Cardiac septum (tissue), 1 donor: ENCODE data around the gene SMARCA4. TPM values are rescaled to one million over a fixed set of nuclear protein-coding genes. Genes with fewer than 3 reads are reported as not detected.
"Not testable (repeated sequence)": the region's sequence is repeated elsewhere in the genome, so short reads cannot be mapped to it uniquely, and the experiment has no call there.

Experiments used
- DNase-seq: peaks from one replicate; pipeline ENCODE4 v3.0.0-alpha.2; 2020; ENCODE audit warnings: low spot score
- intact Hi-C: fragments of 100-400 bp; cut with DNase I; formaldehyde crosslinking; loops from one replicate; pipeline ENCODE4 v1.14.0; 2022
- total RNA-seq: library from RNA; stranded (reverse); fragmentation: NEBNext Ultra II Directional; extraction: Animal tissue kit (Norgen Biotek cat#: 25700); gene quantifications from one replicate; pipeline ENCODE4 v1.2.1, GENCODE V29; 2021
- donor health status: DM: no; HTN: no; CAD: no.

The SMARCA4 gene
- total RNA-seq, 1 donor from 2014 or later, result 52.2 TPM

DNA sequence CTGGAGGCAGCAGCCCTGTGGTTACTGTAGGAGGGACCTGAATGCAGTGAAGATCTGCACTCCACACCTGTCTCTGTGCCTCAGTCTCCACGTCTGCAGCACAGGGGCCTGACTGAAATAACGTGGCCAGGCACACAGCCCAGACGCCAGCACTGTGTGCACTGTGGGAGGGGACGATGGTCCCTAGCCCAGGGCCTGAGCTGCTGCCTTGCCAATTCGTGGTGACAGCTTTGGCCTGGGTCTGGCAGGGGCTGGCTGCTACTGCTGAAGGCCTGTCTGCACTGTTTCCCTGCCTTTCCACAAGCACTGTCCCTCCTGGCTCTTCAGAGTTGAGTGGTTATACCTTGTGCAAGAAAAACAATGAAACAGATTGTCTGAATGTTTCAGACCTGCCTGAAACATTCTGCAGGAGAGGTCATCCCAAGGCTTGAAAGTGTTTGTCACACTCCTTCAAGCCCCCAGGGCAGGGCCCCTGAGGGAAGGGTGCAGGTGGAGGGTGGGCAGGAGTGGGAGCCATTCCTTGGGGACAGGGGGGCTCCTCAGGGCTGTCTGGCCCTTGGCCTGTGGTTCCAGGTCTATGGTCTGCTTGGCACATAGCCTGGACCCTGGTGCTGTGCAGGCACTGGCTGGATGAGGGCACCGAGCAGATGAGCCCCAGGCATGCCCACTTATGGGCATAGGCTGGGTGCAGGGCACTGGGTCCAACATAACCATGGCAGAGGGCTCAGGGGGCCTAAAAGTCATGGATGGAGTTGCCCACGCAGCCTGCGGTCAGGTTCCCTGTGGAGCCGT is 89.7 kb downstream of the SMARCA4 start:
- DNase-seq, result no peak
- intact Hi-C loops, result no loop called here

DNA sequence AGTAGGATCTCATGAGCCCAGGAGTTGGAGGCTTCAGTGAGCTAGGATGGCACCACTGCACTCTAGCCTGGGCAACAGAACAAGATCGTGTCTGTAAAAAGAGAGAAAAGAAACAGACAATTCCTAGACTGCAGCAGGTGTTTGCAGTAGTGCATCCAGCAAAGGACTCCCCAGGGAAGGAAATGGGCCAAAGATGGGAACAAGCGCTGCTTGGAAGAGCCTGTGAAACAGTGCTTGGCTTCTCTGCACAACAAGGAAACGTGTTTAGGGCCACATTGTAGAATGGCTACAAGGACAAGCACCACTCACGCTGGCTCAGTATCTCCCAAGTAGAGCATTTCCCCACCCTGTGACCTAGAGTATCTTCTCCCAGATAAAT is 93.0 kb downstream of the SMARCA4 start:
- no peak for DNase-seq
- intact Hi-C loops, result no loop called here

DNA sequence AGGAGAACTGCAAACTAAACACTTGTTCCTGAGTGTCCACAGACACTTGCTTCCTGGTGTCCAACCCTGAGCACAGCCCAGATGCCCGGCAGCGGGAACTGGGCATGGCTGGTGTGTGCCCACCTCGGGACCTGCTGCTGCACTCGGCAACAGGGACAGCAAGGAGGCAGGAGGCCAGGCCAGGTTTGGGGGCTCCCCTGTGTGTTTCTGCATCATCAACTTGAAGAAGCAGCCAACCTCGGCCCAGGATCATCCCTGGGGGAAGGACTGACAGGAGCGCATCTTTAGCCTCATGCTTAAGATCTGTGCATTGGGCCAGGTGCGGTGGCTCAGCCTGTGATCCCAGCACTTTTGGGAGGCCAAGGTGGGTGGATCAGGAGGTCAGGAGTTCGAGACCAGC is 93.4 kb downstream of the SMARCA4 start:
- no peak for DNase-seq
- intact Hi-C loops, result no loop called here

DNA sequence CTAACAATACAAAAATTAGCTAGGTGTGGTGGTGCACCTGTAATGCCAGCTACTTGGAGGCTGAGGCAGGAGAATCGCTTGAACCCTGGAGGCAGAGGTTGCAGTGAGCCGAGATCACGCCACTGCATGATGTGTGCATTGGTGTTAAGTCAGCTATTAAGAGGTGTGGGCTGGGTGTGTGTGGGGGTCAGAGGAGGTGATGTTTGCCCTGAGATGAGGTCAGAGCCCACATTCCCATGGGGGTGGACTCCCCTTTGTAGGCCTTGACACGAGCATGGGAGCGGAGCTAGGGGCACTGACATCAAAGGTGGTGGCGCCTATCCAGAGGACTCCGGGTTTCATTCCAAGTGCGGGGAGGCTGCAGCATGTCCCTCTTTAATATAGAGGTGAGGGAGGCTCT is 93.8 kb downstream of the SMARCA4 start:
- intact Hi-C loops, result no loop called here
- DNase-seq, result no peak

DNA sequence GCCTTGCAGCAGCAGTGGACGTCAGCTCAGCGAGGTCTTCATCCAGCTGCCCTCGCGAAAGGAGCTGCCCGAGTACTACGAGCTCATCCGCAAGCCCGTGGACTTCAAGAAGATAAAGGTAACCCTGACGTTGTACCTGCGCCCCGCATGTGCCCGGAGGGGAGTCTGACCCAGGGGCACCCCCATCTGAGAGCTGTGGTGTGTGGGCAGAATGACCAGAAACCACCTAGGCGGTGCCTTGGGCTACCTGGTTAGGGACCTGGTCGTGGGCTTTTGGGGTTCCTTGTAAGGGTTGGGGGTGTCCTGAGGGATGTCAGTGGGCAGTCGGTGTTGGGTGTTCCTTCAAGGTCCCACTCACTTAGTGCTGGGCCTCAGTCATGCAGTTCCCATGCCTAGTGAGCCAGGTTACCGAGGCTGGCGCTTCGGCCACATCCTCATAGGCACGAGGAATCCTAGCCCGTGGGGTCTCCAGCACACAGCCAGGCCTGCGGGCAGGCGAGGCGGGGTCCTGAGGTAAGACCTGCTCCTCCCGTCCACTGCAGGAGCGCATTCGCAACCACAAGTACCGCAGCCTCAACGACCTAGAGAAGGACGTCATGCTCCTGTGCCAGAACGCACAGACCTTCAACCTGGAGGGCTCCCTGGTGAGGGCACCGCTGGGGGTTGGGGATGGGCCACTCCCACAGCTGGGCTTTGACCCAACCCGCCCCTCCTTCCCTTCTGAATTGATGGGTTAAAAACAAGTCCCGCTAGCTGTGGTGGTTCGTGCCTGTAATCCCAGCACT is 97.6 kb downstream of the SMARCA4 start:
- no peak for DNase-seq
- intact Hi-C loops, result no loop called here

DNA sequence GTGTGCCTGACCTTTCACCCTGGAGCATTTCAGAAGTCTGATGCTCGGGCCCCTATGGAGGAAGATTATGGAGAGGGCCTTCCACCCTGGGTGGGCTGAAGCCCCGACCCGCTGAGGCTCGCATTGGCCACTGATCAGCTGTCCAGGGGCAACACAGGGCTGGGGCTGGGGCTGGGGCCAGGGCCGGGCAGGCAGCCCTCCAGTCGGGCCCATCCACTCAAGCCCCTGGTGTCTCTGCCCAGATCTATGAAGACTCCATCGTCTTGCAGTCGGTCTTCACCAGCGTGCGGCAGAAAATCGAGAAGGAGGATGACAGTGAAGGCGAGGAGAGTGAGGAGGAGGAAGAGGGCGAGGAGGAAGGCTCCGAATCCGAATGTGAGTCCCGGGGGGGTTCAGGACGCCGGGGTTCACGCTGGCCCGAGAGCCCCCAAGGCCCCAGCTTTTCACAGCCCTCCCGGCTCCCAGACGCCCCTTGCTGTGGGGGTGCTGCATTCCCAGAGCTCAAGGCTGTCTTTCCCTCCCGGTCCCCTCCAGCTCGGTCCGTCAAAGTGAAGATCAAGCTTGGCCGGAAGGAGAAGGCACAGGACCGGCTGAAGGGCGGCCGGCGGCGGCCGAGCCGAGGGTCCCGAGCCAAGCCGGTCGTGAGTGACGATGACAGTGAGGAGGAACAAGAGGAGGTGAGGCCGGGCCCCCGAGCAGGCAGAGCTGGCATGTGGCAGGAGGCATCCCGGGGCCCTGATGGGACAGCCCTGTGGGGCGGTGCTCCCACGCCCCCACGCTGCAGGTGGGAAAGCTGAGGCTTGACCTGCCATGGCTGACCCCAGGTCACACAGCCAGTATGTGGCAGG is 98.9 kb downstream of the SMARCA4 start:
- intact Hi-C loops, result no loop called here
- no peak for DNase-seq

DNA sequence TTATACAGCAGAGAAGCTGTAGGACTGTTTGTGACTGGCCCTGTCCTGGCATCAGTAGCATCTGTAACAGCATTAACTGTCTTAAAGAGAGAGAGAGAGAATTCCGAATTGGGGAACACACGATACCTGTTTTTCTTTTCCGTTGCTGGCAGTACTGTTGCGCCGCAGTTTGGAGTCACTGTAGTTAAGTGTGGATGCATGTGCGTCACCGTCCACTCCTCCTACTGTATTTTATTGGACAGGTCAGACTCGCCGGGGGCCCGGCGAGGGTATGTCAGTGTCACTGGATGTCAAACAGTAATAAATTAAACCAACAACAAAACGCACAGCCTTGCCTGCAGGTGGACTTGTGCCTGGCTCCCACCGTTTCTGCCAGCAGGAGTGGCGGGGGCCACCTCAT is 101.1 kb downstream of the SMARCA4 start:
- DNase-seq, result no peak

DNA sequence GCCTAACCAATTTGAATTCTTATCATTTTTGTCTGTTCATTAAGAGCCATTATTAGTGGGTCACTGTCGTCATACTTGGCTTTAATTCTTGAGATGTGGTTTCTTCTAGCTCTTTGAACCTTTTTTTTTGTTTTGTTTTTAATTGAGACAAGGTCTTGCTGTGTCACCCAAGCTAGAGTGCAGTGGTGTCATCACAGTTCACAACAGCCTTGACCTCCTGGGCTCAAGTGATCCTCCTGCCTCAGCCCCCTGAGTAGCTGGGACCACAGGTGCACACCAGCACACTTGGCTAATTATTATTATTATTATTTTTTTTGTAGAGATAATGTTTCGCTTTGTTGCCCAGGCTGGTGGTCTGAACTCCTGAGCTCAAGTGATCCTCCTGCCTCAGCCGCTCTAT is 102.6 kb downstream of the SMARCA4 start:
- intact Hi-C loops, result no loop called here
- DNase-seq, result no peak

More for the DNA sequence above, 101.1 kb downstream of the SMARCA4 start:
- intact Hi-C loops, result no loop called here

DNA sequence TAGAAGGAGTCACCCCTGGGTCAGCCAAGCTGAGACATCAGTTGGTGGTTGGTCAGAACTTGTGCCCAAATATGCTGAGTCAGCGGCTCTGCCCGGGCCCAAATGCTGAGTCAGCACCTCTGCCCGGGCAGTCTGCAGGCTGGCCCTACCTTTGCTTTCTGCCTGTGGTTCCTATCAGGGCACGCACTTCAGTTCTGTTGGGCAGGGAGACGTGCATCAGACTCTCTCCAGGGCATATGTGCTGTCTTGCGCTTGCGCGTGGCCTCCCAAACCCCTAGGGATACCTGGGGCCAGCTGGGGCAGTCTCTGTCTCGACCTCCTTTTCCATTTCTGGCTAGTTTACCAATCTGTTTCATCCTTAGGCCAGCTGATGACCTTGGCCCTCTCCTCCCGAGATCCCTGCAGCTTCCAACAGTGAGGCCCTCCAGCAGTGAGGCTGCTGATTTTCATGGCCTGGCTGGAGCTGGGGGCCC is 104.0 kb downstream of the SMARCA4 start:
- no peak for DNase-seq
- intact Hi-C loops, result no loop called here

DNA sequence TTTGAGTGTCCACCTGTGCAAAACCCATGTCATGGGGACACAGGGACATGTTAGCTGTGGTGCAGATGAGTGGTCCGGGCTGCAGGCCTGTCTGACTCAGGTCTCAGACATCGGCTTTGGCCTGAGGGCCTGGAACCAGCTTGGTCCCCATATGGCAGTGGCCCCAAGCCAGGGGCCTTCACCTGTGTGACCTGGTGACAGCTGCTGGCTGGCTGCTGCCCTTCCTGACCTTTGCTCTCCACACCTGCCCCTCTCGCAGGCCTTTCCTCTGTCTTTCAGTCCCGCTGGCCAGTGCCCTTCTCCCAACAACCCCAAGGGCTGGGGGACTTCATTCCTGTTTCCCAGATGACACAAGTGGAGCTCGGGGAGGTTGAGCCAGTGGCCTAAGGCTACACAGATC is 105.5 kb downstream of the SMARCA4 start:
- intact Hi-C loops, result no loop called here
- DNase-seq, result no peak

DNA sequence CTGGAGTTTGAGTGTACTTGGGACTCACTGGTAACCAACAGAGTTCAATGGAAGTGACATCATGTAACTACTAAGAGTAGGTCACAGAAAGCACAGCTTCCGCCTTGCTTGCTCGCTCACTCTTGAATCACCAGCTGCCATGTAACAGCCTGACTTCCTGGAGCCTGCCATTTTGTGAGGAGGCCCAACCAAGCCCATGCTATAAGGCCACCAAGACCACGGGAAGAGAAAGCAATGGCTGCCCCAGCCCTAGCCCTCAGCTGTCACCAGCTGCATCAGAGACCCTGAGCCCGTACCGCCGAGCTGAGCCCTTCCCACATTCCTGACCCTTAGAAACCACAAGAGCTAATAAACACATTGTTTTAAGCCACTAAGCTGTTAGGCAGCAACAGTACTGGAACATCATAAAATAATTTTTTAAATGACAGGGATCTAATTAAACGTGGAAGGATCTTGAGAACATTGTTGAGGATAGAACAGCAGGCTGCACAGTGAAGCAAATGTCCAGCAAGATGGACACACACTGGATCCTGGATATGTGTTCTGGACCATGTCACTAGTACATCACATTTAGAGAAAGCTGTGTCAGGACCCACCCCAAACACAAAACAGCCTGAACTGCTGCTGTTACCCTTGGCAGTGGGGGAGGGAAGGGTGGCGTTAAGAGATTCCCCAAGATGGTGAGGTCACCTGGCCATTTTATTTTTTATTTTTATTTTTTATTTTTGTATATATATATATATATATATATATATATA is 106.7 kb downstream of the SMARCA4 start:
- intact Hi-C loops, result no loop called here
- DNase-seq, result no peak

DNA sequence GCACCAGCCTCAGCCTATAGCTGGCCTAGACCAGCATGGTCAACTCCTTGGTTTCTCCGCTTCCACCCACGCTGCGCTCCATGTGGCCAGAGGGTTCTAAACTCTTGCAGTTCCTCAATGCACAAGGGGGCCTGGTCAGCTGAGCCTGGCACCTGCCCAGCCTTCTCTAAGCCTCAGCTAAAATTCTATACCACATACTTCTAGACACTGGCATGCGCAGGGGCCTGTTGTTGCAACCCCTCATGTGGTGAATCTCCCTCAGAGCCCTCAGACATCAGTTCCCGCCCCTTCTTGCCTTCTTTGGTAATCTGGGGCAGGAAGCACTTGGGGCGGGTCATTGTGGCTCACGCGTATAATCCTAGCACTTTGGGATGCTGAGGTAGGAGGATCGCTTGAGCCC is 108.7 kb downstream of the SMARCA4 start:
- intact Hi-C loops, result no loop called here
- DNase-seq, result no peak

DNA sequence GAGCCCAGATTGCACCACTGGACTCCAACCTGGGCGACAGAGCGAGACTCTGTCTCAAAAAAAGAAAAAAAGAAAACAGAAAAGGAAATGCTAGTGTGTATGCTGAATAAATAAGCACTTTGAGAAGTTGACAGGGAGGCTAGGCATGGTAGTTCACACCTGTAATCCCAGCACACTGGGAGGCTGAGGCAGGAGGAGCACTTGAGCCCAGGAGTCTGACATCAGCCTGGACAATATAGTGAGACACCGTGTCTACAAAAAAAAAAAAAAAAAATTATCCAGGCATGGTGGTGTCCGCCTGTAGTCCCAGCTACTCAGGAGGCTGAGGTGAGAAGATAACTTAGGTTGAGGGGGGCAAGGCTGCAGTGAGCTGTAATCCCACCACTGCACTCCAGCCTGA is 109.3 kb downstream of the SMARCA4 start:
- DNase-seq, result no peak
- intact Hi-C loops, result no loop called here

DNA sequence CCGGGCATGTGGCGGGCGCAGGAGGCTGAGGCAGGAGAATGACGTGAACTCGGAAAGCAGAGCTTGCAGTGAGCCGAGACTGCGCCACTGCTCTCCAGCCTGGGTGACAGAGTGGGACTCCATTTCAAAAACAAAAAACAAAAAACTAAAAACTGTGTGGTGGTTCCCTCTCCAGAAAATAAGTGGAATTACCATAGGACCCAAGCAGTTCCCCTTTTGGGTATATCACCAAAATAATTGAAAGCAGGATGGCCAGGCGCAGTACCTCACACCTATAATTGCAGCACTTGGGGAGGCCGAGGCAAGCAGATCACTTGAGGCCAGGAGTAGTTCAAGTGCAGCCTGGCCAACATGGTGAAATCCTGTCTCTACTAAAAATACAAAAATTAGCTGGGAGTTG is 112.7 kb downstream of the SMARCA4 start:
- no peak for DNase-seq

DNA sequence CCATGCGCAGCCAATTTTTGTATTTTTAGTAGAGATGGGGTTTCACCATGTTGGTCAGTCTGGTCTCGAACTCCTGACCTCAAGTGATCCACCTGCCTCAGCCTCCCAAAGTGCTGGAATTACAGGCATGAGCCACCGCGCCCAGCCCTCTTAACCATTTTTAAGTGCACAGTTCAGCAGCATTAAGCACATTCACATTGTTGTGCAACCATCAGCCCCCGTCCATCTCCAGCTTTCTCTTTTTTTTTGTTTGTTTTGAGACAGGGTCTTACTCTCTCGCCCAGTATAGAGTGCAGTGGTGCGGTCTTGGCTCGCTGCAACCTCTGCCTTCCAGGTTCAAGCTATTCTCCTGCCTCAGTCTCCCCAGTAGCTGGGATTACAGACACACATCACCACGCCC is 116.0 kb downstream of the SMARCA4 start:
- DNase-seq, intact Hi-C loops: not testable (repeated sequence)

More for the DNA sequence above, 112.7 kb downstream of the SMARCA4 start:
- intact Hi-C loops, result no loop called here

DNA sequence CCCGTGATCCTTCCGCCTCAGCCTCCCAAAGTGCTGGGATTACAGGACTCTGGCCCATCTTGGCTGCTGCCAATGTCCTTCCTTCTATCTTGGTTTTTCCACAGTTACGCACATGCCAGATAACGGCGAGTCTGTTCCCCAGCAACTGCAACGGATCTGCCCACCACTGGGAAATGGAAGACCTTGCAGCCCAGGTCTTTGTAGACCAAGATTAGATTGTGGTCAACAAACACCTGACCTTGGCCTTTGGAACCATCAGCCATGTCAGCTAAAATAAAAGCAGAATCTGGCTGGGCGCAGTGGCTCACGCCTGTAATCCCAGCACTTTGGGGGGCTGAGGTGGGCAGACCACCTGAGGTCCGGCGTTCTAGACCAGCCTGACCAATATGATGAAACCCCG is 118.1 kb downstream of the SMARCA4 start:
- DNase-seq, result no peak
- intact Hi-C loops, result no loop called here

DNA sequence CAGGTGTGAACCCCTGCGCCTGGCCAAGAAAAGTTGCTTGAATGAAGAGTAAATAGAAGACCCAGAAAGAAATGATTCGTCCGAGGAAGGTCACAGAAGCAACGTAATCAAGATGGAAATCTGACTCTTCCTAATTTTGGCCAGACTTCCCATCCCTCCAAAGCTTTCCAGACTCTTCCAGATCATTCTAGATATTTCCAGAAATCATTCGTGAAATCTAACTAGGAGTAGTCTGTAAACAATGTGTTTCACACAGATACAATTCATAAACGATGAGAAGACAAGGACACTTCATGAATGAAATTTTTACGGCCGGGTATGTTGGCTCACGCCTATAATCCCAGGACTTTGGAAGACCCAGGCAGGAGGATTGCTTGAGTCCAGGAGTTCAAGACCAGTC is 119.2 kb downstream of the SMARCA4 start:
- intact Hi-C loops, result no loop called here
- DNase-seq, result no peak

DNA sequence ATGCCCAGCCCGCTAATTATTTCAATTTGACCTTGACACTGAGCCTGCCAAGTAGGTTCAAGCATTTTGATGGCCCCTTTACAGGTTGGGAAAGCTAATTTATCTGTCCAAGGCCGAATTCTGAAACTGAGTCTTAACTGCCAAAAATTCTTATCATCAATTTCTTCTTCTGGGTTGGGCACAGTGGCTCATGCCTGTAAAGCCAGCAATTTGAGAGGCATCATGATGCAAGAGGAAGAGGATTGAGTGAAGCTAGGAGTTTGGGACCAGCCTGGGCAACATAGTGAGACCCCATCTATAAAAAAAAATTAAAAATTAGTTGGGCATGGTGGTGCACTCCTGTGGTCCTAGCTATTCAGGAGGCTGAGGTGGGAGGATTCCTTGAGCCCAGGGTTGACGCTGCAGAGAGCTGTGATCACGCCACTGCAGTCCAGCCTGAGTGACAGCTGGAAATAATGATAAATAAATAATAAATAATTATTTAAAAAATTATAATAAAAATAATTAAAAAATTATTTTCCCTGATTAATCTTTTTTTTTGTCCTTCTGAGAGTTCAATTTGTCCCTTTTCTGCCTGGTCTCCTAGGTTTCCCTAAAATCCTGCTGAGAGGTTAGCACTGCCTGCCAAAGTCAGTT is 127.2 kb downstream of the SMARCA4 start:
- DNase-seq, result no peak
- intact Hi-C loops, result no loop called here
